Activated T-cell treated with anti-CD3 and anti-CD28 coated beads, Interleukin-2, amount 50 U/mL, for 72 hours (primary cell): ENCODE results near the gene AQP4. TPM values are rescaled to one million over a fixed set of nuclear protein-coding genes. Genes with fewer than 3 reads are reported as not detected.

Experiments used
- ATAC-seq, 2 donors: fragments of 150-1000 bp; cut with Tn5 transposase; replicated peaks in 1 of 2; 2 replicates each; pipeline ENCODE4 v1.10.0; 2021; ENCODE audit warnings: moderate library complexity in 2 of 2, mild to moderate bottlenecking in 1 of 2
- DNase-seq, 2 donors: peaks; one replicate each; pipeline ENCODE4 v3.0.0; 2021 to 2022; ENCODE audit warnings: mixed read lengths in 1 of 2
- H3K27ac Mint-ChIP-seq: one replicate; pipeline ENCODE4 v1.8.0; 2022; ENCODE audit warnings: mild to moderate bottlenecking, moderate library complexity, mixed read lengths
- H3K27me3 Mint-ChIP-seq: one replicate; pipeline ENCODE4 v1.8.0; 2022; ENCODE audit warnings: low read depth, mixed read lengths
- H3K36me3 Mint-ChIP-seq, 2 donors: one replicate each; pipeline ENCODE4 v1.8.0; 2022; ENCODE audit warnings: mixed read lengths in 2 of 2, mild to moderate bottlenecking in 1 of 2; ENCODE audit not compliant: insufficient read depth in 2 of 2
- H3K4me1 Mint-ChIP-seq: one replicate; pipeline ENCODE4 v1.8.0; 2022; ENCODE audit warnings: low read depth, mixed read lengths
- H3K4me3 Mint-ChIP-seq, 2 donors: one replicate each; pipeline ENCODE4 v1.8.0; 2022; ENCODE audit warnings: mild to moderate bottlenecking in 2 of 2, mixed read lengths in 2 of 2, moderate library complexity in 2 of 2
- H3K9me3 Mint-ChIP-seq, 2 donors: one replicate each; pipeline ENCODE4 v1.8.0; 2022; ENCODE audit warnings: mixed read lengths in 2 of 2
- total RNA-seq, 2 donors: library from RNA; stranded (reverse); gene quantifications; one replicate each; pipeline ENCODE4 v1.2.3, GENCODE V29; 2022

Gene AQP4
- total RNA-seq, 2 donors from 2014 or later: not detected

DNA sequence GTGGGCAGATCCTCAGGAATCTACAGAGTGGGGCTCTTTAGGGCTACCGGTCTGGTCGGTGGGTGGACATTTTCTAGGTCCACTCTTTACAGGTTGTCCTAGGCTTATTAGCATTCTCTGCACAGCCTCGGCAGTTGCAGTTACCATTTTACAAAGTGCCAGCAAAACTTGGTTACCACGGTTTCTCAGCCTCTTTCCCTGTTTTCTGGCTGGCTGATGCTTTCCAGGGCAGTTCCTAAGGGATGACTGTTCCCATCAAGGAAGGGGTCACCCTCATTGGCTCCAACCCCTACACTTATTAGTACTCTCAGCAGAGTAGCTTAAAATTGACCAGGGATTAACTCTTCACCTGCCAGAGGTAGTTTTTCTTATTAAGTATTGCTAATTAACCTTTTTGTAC is 2.0 kb upstream of the AQP4 start:
- H3K4me1 Mint-ChIP-seq: no peaks in the 10 kb centered on the region
- no peak overlapping the region for H3K27ac Mint-ChIP-seq
- ATAC-seq (no peak), DNase-seq (no peak)
- H3K4me3 Mint-ChIP-seq: no peak overlapping the region
- no peaks in the 10 kb centered on the region for H3K36me3 Mint-ChIP-seq
- H3K9me3 Mint-ChIP-seq: peaks cover 0 to 1% of the 10 kb centered on the region in 2 donors
- peaks cover 9% of the 10 kb centered on the region for H3K27me3 Mint-ChIP-seq

GRCh38 chr18:26864658-26865057 is 849 bp downstream of the AQP4 start:
- Mint-ChIP-seq H3K4me1 (no peaks in the 10 kb centered on the region), H3K27ac (no peak overlapping the region), H3K9me3 (no peaks in the 10 kb centered on the region), H3K27me3 (peaks cover 9% of the 10 kb centered on the region), H3K4me3 (no peak overlapping the region), H3K36me3 (no peaks in the 10 kb centered on the region)
- no peak for DNase-seq
- no peak for ATAC-seq

DNA sequence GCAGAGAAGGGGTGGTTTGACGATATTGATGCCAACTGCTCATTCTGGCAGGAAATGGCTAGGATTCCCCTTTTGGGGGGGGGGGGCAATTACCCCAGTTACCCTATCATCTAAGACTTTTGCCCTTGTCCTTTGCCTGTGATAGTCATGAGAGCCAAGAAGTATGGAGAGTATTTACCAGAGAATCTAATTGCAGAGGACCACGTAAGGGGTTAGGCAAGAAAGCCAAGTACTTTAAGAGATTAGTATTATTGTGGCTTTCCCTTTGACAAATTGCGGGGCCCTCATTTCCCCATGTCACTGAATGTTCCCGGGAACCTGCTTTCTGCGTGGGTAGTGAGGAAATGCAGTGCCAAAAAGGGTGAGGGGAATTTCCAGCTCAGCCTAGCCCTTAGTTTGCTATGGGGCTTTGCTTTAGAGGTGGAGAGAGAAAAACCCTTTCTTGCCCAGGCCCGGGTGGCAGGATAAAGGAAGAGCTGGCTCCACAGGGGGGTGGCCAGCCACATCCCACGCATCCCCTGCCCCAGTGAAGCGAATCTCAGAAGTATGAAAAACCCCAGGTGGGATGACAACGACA is 1.5 kb downstream of the AQP4 start:
- Mint-ChIP-seq H3K36me3 (no peaks in the 10 kb centered on the region), H3K4me1 (no peaks in the 10 kb centered on the region), H3K9me3 (no peaks in the 10 kb centered on the region), H3K4me3 (no peak overlapping the region), H3K27me3 (peaks cover 9% of the 10 kb centered on the region), H3K27ac (no peak overlapping the region)
- DNase-seq: no peak
- no peak for ATAC-seq

- H3K4me3 Mint-ChIP-seq: no peak overlapping the region
- DNase-seq (no peak), ATAC-seq (no peak)
- no peaks in the 10 kb centered on the region for H3K9me3 Mint-ChIP-seq
- no peak overlapping the region for H3K27ac Mint-ChIP-seq
- H3K4me1 Mint-ChIP-seq: no peaks in the 10 kb centered on the region
- no peaks in the 10 kb centered on the region for H3K36me3 Mint-ChIP-seq
- H3K27me3 Mint-ChIP-seq: peaks cover 9% of the 10 kb centered on the region
These were observed 2.2 kb downstream of the AQP4 start for GRCh38 chr18:26863122-26863879.

GRCh38 chr18:26862084-26862483 is 3.4 kb downstream of the AQP4 start:
- no peaks in the 10 kb centered on the region for H3K4me1 Mint-ChIP-seq
- DNase-seq: no peak
- peaks cover 9% of the 10 kb centered on the region for H3K27me3 Mint-ChIP-seq
- no peak overlapping the region for H3K4me3 Mint-ChIP-seq
- H3K36me3 Mint-ChIP-seq: no peaks in the 10 kb centered on the region
- H3K9me3 Mint-ChIP-seq: no peaks in the 10 kb centered on the region
- H3K27ac Mint-ChIP-seq: no peak overlapping the region
- ATAC-seq: no peak

GRCh38 chr18:26854292-26854881 is 11.1 kb downstream of the AQP4 start:
- ATAC-seq: no peak
- Mint-ChIP-seq H3K27ac (no peak overlapping the region), H3K27me3 (no peaks in the 10 kb centered on the region), H3K36me3 (no peaks in the 10 kb centered on the region), H3K9me3 (peaks cover 4% of the 10 kb centered on the region in 2 donors), H3K4me1 (no peaks in the 10 kb centered on the region), H3K4me3 (no peak overlapping the region)
- DNase-seq: no peak

GRCh38 chr18:26853401-26853800 is 12.1 kb downstream of the AQP4 start:
- H3K9me3 Mint-ChIP-seq: peaks cover 4% of the 10 kb centered on the region in 2 donors
- H3K4me1 Mint-ChIP-seq: no peaks in the 10 kb centered on the region
- H3K4me3 Mint-ChIP-seq: no peak overlapping the region
- DNase-seq: no peak
- no peak for ATAC-seq
- H3K27me3 Mint-ChIP-seq: no peaks in the 10 kb centered on the region
- no peaks in the 10 kb centered on the region for H3K36me3 Mint-ChIP-seq
- H3K27ac Mint-ChIP-seq: no peak overlapping the region

GRCh38 chr18:26843760-26844159 is 21.7 kb downstream of the AQP4 start:
- H3K36me3 Mint-ChIP-seq: peaks cover 0 to 2% of the 10 kb centered on the region in 2 donors
- H3K27me3 Mint-ChIP-seq: no peaks in the 10 kb centered on the region
- H3K9me3 Mint-ChIP-seq: peaks cover 0 to 12% of the 10 kb centered on the region in 2 donors
- DNase-seq (no peak), ATAC-seq (no peak)
- no peaks in the 10 kb centered on the region for H3K4me1 Mint-ChIP-seq
- no peak overlapping the region for H3K27ac Mint-ChIP-seq
- H3K4me3 Mint-ChIP-seq: no peak overlapping the region

GRCh38 chr18:26840965-26841364 is 24.5 kb downstream of the AQP4 start:
- H3K27me3 Mint-ChIP-seq: no peaks in the 10 kb centered on the region
- H3K4me1 Mint-ChIP-seq: no peaks in the 10 kb centered on the region
- H3K27ac Mint-ChIP-seq: no peak overlapping the region
- peaks cover 0 to 2% of the 10 kb centered on the region in 2 donors for H3K36me3 Mint-ChIP-seq
- H3K4me3 Mint-ChIP-seq: no peak overlapping the region
- H3K9me3 Mint-ChIP-seq: peaks cover 0 to 12% of the 10 kb centered on the region in 2 donors
- no peak for ATAC-seq
- no peak for DNase-seq

DNA sequence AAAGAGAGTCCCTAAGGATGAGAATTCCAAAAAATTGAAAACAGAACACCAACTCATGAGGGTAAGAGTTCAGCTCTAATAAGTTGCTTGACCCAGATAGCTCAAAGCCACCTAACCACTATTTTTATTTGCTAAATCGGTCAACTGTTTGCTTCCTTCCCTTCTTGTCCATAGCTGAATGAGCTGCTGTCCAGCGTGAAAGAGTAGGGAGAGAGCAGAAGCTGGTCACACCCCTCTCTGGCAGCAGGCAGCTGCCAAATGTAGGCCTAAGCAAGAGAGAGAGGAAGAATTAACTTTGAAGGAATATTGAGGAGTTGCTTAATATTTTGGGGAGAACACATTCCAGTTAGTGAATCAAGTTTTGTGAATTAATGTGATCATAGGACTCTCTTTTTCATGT is 25.9 kb downstream of the AQP4 start:
- ATAC-seq (no peak), DNase-seq (no peak)
- H3K27ac Mint-ChIP-seq: no peak overlapping the region
- H3K36me3 Mint-ChIP-seq: peaks cover 0 to 2% of the 10 kb centered on the region in 2 donors
- H3K4me3 Mint-ChIP-seq: no peak overlapping the region
- H3K27me3 Mint-ChIP-seq: no peaks in the 10 kb centered on the region
- no peaks in the 10 kb centered on the region for H3K4me1 Mint-ChIP-seq
- H3K9me3 Mint-ChIP-seq: peaks cover 0 to 8% of the 10 kb centered on the region in 2 donors

DNA sequence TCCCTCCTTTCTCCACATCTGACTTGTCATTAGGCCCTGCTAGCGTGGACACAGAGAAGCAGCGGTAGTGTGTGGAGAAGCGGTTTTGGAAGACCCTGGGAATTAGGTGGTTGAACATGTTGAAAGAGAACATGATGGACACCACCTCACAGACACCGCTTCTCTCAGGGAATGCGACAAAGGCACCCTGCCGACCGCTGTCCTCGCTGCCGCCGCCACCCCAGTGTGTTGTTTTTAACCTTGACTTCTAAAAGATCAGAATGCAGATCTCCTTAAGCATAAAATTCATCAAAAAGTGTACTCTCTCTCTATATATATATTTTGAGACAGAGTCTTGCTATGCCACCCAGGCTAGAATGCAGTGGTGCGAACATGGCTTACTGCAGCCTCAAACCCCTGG is 33.2 kb downstream of the AQP4 start:
- ATAC-seq (no peak), DNase-seq (no peak)
- Mint-ChIP-seq H3K27me3 (no peaks in the 10 kb centered on the region), H3K4me1 (no peaks in the 10 kb centered on the region), H3K9me3 (peaks cover 0 to 8% of the 10 kb centered on the region in 2 donors), H3K27ac (no peak overlapping the region), H3K36me3 (no peaks in the 10 kb centered on the region), H3K4me3 (no peak overlapping the region)

DNA sequence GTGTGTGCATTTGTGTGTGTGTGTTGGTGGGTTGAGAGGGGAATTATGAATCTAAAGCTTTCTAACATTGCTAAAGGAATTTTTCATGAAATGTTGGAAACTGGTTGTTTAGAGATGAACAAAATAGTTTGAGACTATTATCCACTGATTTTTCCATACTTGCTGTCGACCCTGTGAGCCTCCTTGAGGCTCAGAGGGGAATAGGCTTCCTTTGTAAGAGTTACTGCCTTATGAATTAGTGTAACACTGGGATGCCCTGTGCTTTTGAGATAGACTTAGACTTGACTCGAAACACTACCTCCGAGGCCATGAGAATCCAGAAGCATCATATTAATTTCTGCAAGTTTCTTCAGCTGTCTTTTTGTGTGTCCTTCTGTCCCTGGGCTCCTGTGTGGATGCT is 37.9 kb downstream of the AQP4 start:
- DNase-seq (no peak), ATAC-seq (no peak)
- Mint-ChIP-seq H3K27ac (no peak overlapping the region), H3K4me1 (no peaks in the 10 kb centered on the region), H3K4me3 (no peak overlapping the region), H3K36me3 (no peaks in the 10 kb centered on the region), H3K27me3 (peaks cover 4% of the 10 kb centered on the region), H3K9me3 (peaks cover 0 to 10% of the 10 kb centered on the region in 2 donors)

- Mint-ChIP-seq H3K4me3 (no peak overlapping the region), H3K27ac (no peak overlapping the region), H3K4me1 (no peaks in the 10 kb centered on the region), H3K9me3 (peaks cover 0 to 10% of the 10 kb centered on the region in 2 donors), H3K36me3 (no peaks in the 10 kb centered on the region), H3K27me3 (peaks cover 4% of the 10 kb centered on the region)
- ATAC-seq (no peak), DNase-seq (no peak)
These were observed 38.8 kb downstream of the AQP4 start for GRCh38 chr18:26826656-26827235.
